Fibroblast of pulmonary artery (primary cell): ENCODE measurements around the gene UBTD2.

ENCODE experiments used
- DNase-seq: peaks from one replicate; pipeline ENCODE4 v3.0.0-alpha.2; 2010; ENCODE audit warnings: low read depth
- H3K4me3 ChIP-seq: replicated peaks from 2 replicates; pipeline ENCODE4 v1.5.1; 2011; ENCODE audit warnings: low read depth, mild to moderate bottlenecking, control low read depth, low read length, moderate library complexity
- CTCF ChIP-seq: IDR thresholded peaks from 2 replicates; pipeline ENCODE4 v1.5.1; 2011; ENCODE audit warnings: mild to moderate bottlenecking, control low read depth, low read length, inconsistent platforms; ENCODE audit errors: missing control alignments

UBTD2 gene

GRCh38 chr5:172315587-172316493 is 32.3 kb upstream of the UBTD2 start:
- TF ChIP-seq CTCF, result no peak
- DNase-seq, result no peak
- H3K4me3 ChIP-seq, result no peak overlapping the region

- DNase-seq, result no peak
- no peak for TF ChIP-seq CTCF
- H3K4me3 ChIP-seq, result no peak overlapping the region
These were observed 30.4 kb upstream of the UBTD2 start for GRCh38 chr5:172313915-172314314.

- DNase-seq, result no peak
- no peak for TF ChIP-seq CTCF
- H3K4me3 ChIP-seq, result no peak overlapping the region
These were observed 28.7 kb upstream of the UBTD2 start for GRCh38 chr5:172312286-172312685.

GRCh38 chr5:172311605-172312004 is 28.0 kb upstream of the UBTD2 start:
- TF ChIP-seq CTCF, result no peak
- no peak overlapping the region for H3K4me3 ChIP-seq
- DNase-seq, result no peak

GRCh38 chr5:172311026-172311425 is 27.5 kb upstream of the UBTD2 start:
- TF ChIP-seq CTCF, result no peak
- DNase-seq, result no peak
- H3K4me3 ChIP-seq, result no peak overlapping the region

- DNase-seq, result no peak
- no peak for TF ChIP-seq CTCF
- no peak overlapping the region for H3K4me3 ChIP-seq
These were observed 21.8 kb upstream of the UBTD2 start for GRCh38 chr5:172305380-172305779.
